Esophagus muscularis mucosa (tissue), 3 donors: ENCODE data around the gene NUP214.

Experiments used
- CTCF ChIP-seq, 3 experiments: fragments of 200-600 bp in 2 of 3; fragments of 450-650 bp in 1 of 3; sonication (generic) in 2 of 3; IDR thresholded peaks; one replicate each; pipeline ENCODE4 v1.5.1; 2017 to 2019; ENCODE audit warnings: antibody characterized with exemption in 3 of 3, mild to moderate bottlenecking in 2 of 3, moderate library complexity in 1 of 3
- POLR2A ChIP-seq: fragments of 450-650 bp; IDR thresholded peaks from one replicate; pipeline ENCODE4 v1.6.1; 2017; ENCODE audit warnings: antibody characterized with exemption, moderate library complexity, mild to moderate bottlenecking, low read depth

GRCh38 chr9:131103535-131103934 is 21.9 kb upstream of the NUP214 start:
- TF ChIP-seq CTCF (IDR thresholded peaks at IDR 0.05) (no peak), POLR2A (no peak)
